Activated CD4-positive, alpha-beta T cell treated with anti-CD3 and anti-CD28 coated beads for 36 hours (primary cell): ENCODE measurements around the gene RNF113B. TPM values are rescaled to one million over a fixed set of nuclear protein-coding genes. Genes with fewer than 3 reads are reported as not detected.
A peak's percentile ranks its signal among the peaks of the same experiment; 100 is the strongest.

Experiments
- ATAC-seq: fragments of 200-7000 bp; cut with Tn5 transposase; one replicate; pipeline ENCODE4 v1.10.0; 2021; ENCODE audit warnings: mild to moderate bottlenecking, moderate library complexity
- CTCF ChIA-PET: fragments of 350-600 bp; sonication (Branson Sonifier 250); formaldehyde crosslinking; loops from one replicate; lab custom pipeline; 2021; ENCODE audit warnings: antibody characterized with exemption; lab: Charles Lee
- POLR2A ChIA-PET: fragments of 350-600 bp; sonication (Branson Sonifier 250); formaldehyde crosslinking; loops from one replicate; lab custom pipeline; 2021; ENCODE audit warnings: antibody characterized with exemption, inconsistent platforms; lab: Charles Lee
- DNase-seq: peaks from one replicate; pipeline ENCODE4 v3.0.0-alpha.2; 2020
- H3K27ac Mint-ChIP-seq: one replicate; pipeline ENCODE4 v1.8.0; 2021; ENCODE audit warnings: mixed read lengths
- H3K27me3 Mint-ChIP-seq: one replicate; pipeline ENCODE4 v1.8.0; 2021; ENCODE audit warnings: mixed read lengths
- H3K36me3 Mint-ChIP-seq: one replicate; pipeline ENCODE4 v1.8.0; 2021; ENCODE audit warnings: low read depth, mixed read lengths
- H3K4me1 Mint-ChIP-seq: one replicate; pipeline ENCODE4 v1.8.0; 2021; ENCODE audit warnings: mixed read lengths
- H3K4me3 Mint-ChIP-seq: one replicate; pipeline ENCODE4 v1.8.0; 2021; ENCODE audit warnings: mild to moderate bottlenecking, moderate library complexity, mixed read lengths
- H3K9me3 Mint-ChIP-seq: one replicate; pipeline ENCODE4 v1.8.0; 2021; ENCODE audit warnings: low read depth, mixed read lengths
- intact Hi-C, 2 experiments: fragments of 100-400 bp; cut with DNase I in 1 of 2; cut with micrococcal nuclease in 1 of 2; formaldehyde crosslinking; loops; one replicate each; pipeline versions ENCODE4 v1.14.2 to v1.15.1; 2022 to 2024; cut with DNase I, micrococcal nuclease
- total RNA-seq, 2 experiments: library from RNA; stranded (reverse); gene quantifications; one replicate each; pipeline ENCODE4 v1.2.3, GENCODE V29; 2021

Gene RNF113B
- total RNA-seq, 2 experiments from 2014 or later: not detected

GRCh38 chr13:98144801-98145350 is 32.2 kb downstream of the RNF113B start:
- intact Hi-C loops: no loop called here
- no peak for ATAC-seq
- no peak overlapping the region for H3K4me3 Mint-ChIP-seq
- H3K36me3 Mint-ChIP-seq: no peaks in the 10 kb centered on the region
- no peaks in the 10 kb centered on the region for H3K9me3 Mint-ChIP-seq
- peaks cover 8% of the 10 kb centered on the region for H3K4me1 Mint-ChIP-seq
- ChIA-PET CTCF (no interaction called here), POLR2A (no interaction called here)
- DNase-seq: peak; percentile 9
- H3K27ac Mint-ChIP-seq: no peak overlapping the region
- peaks cover 49% of the 10 kb centered on the region for H3K27me3 Mint-ChIP-seq

DNA sequence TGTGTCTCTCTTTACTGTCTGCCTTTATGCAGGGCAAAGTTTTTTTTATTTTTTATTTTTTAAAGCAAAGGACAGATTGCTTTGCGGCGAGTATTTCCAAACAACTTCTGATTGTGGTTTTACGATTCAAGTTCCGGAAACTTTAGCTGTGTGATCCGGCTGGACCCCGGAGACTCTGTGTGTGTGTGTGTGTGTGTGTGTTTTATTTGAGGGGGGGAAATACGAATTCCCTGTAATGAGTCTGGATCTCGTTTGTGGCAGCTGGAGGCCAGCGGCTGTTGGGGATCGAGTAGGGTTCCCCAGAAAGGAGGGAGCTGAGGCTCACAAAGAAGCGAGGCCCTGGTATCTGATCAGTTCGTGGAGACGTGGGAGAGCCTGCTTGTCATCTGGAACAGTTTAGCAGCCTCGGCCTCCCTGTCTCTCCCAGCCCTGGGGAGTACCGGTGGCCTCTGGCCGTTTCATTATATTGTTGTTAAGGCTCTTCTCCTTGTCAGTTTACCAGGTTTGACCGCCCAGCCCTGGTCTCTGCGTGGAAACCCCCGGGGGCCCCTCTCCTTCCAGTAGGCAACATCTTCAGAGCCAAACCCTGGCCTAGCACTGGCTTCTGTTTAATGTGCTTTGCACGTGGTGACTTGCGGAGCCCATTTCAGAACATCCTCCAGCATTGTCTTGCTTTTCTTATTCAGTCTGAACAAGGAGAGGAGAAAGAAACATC is 32.9 kb downstream of the RNF113B start:
- no peak for DNase-seq
- Mint-ChIP-seq H3K36me3 (no peaks in the 10 kb centered on the region), H3K27me3 (peaks cover 50% of the 10 kb centered on the region), H3K27ac (no peak overlapping the region), H3K4me3 (peak overlapping the region; percentile 57), H3K9me3 (no peaks in the 10 kb centered on the region), H3K4me1 (peaks cover 8% of the 10 kb centered on the region)
- ChIA-PET POLR2A (no interaction called here), CTCF (no interaction called here)
- no peak for ATAC-seq
- intact Hi-C loops: no loop called here

DNA sequence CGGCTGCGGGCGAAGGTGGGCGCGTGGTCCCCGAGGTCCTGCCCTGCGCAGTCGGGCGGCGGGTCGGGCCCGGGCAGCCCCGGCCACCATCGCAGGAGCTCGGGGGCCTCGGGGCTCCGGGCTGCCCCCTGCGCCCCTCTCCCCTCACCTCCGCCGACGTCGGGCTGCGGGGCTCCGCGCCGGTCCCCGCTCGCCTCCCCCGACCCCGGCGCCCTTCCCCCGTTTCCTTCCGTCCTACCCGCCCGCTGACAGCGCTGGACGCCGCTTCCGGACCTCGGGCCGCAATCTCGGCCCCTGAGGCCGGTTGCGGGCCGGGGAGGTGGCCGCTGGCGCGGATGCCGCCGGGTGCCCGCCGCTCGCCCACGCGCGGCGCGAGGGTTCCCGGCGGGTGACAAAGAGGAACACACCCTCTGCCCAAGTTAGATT is 33.5 kb downstream of the RNF113B start:
- DNase-seq (peak; percentile 14), ATAC-seq (no peak)
- peaks cover 49% of the 10 kb centered on the region for H3K27me3 Mint-ChIP-seq
- no peak overlapping the region for H3K27ac Mint-ChIP-seq
- ChIA-PET CTCF (no interaction called here), POLR2A (no interaction called here)
- intact Hi-C loops: loop anchor here in 1 of 2 experiments (2.0 kb wide), 1 partner anchor 529 kb away; no protein-coding TSS in a partner anchor
- peak overlapping the region; percentile 57 for H3K4me3 Mint-ChIP-seq
- H3K4me1 Mint-ChIP-seq: peaks cover 8% of the 10 kb centered on the region
- no peaks in the 10 kb centered on the region for H3K36me3 Mint-ChIP-seq
- H3K9me3 Mint-ChIP-seq: no peaks in the 10 kb centered on the region

- POLR2A ChIA-PET: no interaction called here
- Mint-ChIP-seq H3K4me3 (no peak overlapping the region), H3K4me1 (peaks cover 8% of the 10 kb centered on the region), H3K27ac (no peak overlapping the region), H3K27me3 (peaks cover 50% of the 10 kb centered on the region), H3K9me3 (no peaks in the 10 kb centered on the region), H3K36me3 (no peaks in the 10 kb centered on the region)
- DNase-seq (peak; percentile 6), ATAC-seq (peak; percentile 46)
- intact Hi-C loops: loop anchor here in 1 of 2 experiments (2.0 kb wide), 1 partner anchor 530 kb away; no protein-coding TSS in a partner anchor
- CTCF ChIA-PET: no interaction called here
Observed at GRCh38 chr13:98143157-98143553, 33.9 kb downstream of the RNF113B start.

DNA sequence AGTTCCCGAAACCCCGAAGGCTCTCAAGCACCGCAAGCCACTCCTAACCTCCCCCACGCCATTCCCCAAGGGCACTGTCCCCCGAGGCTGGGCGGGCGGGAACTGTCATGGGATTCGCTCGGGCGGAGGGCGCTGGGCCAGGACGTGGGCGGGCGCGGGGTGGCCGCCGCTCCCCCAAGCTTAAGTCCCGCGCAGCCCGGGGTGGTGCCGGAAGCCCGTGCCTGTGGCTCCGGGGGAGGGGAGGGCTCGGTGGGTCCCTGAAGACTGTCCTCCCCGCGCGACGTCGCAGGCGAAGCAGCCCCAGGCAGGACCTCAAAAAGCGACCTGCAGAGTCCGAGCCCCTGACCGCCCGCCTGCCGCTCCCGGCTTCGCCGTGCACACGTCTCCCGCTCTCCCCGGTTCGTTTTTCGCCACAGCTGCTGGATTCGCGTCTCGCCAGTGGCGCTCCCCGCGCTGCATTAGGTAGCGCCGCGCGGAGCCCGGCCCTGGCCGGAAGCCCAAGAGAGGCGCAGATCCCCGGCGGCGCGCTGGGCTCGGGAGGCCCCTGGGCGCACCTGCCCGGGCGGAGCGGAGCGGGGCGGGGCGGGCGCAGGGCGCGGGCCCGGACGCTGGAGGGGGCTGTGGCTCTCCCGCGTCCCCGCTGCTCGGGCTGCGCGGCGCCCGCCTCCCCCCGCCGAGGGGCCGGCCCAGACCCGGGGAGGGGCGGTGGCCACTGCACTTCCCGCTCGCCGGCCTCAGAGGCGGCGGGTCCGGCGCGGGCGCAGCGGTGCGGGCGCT is 34.5 kb downstream of the RNF113B start, which contains the start of gene FARP1:
Gene FARP1, plus strand, starts transcription at position 715 of the 777 bp plus-strand sequence. CDS start 70,149 bp downstream, outside the sequence.
- intact Hi-C loops: loop anchor here in 1 of 2 experiments (2.0 kb wide), 1 partner anchor 530 kb away; no protein-coding TSS in a partner anchor
- ATAC-seq (peak; percentile 94), DNase-seq (peak; percentile 68)
- H3K9me3 Mint-ChIP-seq: no peaks in the 10 kb centered on the region
- H3K27ac Mint-ChIP-seq: no peak within 1 kb of the TSS
- peaks cover 8% of the 10 kb centered on the region for H3K4me1 Mint-ChIP-seq
- peak within 1 kb of the TSS; percentile 59 for H3K4me3 Mint-ChIP-seq
- ChIA-PET CTCF (no interaction called here), POLR2A (no interaction called here)
- H3K36me3 Mint-ChIP-seq: no peaks in the 10 kb centered on the region
- peaks cover 50% of the 10 kb centered on the region for H3K27me3 Mint-ChIP-seq

DNA sequence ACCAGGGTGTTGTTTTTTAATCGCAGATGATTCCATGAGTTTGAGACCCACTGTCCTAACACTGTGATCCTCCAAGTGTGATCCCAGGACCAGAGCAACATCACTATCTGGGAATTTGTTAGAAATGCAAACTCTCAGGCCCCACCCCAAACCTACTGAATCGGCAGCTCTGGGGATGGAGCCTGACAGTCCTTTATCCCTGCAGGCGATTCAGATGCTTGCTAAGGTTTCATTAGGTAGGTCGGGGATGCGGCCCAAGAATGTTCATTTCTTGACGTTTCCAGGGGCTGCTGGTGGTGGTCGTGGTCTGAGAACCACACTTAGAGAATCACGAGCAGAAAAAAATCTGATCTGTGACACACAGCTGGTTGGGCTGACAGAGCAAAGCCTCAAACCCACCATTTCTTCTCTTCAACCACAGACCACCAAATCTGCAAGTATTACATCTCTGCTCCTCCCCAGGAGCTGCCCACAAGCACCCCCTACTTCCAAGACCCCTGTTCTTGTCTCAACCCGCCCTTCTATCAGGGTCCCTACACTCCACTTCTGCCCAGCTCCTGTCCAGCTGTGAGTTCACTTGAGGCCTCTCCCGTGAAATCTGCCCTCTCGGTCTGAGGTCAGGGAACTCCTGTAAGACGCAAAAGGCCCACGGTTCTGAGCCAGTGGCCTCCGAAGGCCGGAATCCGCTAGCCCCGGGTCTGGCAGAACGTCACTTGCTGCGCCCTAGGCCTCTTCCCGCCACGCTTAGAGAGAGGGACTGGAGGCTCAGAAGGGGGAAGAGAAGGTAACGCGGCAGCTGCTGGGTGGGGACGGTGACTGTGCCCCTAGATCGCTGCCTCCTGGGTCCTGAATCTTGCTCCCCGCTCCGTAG is 35.3 kb downstream of the RNF113B start:
- ATAC-seq: no peak
- peak; percentile 5 for DNase-seq
- intact Hi-C loops: loop anchor here in 1 of 2 experiments (2.0 kb wide), 1 partner anchor 531 kb away; no protein-coding TSS in a partner anchor

GRCh38 chr13:98141091-98141490 is 36.0 kb downstream of the RNF113B start:
- Mint-ChIP-seq H3K36me3 (no peaks in the 10 kb centered on the region), H3K27ac (no peak overlapping the region), H3K27me3 (peaks cover 48% of the 10 kb centered on the region), H3K9me3 (no peaks in the 10 kb centered on the region), H3K4me3 (no peak overlapping the region), H3K4me1 (peaks cover 8% of the 10 kb centered on the region)
- ChIA-PET CTCF (no interaction called here), POLR2A (no interaction called here)
- intact Hi-C loops: no loop called here
- no peak for DNase-seq
- ATAC-seq: no peak

More for the DNA sequence above, 35.3 kb downstream of the RNF113B start:
- CTCF ChIA-PET: no interaction called here
- Mint-ChIP-seq H3K4me1 (peaks cover 8% of the 10 kb centered on the region), H3K4me3 (peak overlapping the region; percentile 59), H3K9me3 (no peaks in the 10 kb centered on the region), H3K27ac (no peak overlapping the region), H3K27me3 (peaks cover 47% of the 10 kb centered on the region), H3K36me3 (no peaks in the 10 kb centered on the region)
- POLR2A ChIA-PET: no interaction called here

DNA sequence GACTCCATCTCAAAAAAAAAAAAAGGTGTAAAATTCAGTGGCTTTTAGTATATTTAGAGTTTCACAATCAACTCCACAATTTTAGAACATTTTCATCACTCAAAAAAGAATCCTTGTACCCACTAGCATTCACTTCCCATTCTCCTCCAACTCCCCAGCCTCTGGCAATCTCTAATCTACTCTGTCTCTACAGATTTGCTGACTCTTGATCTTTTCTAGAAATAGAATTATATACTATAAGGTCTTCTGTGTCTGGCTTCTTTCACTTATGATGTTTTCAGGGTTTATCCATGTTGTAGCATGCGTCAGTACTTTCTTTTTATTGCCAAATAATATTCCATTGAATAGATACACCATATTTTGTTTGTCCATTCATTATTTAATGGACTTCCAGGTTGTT is 42.2 kb downstream of the RNF113B start:
- DNase-seq (no peak), ATAC-seq (no peak)
- ChIA-PET CTCF (no interaction called here), POLR2A (no interaction called here)
- H3K27me3 Mint-ChIP-seq: peaks cover 32% of the 10 kb centered on the region
- no peaks in the 10 kb centered on the region for H3K9me3 Mint-ChIP-seq
- H3K27ac Mint-ChIP-seq: no peak overlapping the region
- intact Hi-C loops: no loop called here
- H3K36me3 Mint-ChIP-seq: no peaks in the 10 kb centered on the region
- H3K4me1 Mint-ChIP-seq: no peaks in the 10 kb centered on the region
- H3K4me3 Mint-ChIP-seq: no peak overlapping the region

DNA sequence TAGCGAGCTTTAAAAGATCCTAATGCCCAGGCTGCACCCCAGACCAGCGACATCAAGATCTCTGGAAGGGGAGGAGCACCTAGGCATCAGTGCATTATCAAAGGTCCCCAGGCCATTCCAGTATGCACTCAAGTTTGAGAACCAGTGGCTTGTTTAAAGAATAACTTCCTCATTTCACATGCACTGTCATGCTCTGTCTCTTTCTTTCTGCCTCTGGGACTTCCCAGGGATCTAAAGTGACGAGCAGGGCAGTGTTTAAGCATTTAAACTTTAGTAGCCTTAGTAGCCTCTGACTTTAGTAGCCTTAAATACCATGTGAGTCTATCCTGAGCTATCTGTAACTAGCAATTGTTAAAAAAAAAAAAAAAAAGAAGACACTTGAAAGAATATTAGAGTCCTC is 43.1 kb downstream of the RNF113B start:
- no peak overlapping the region for H3K27ac Mint-ChIP-seq
- POLR2A ChIA-PET: no interaction called here
- no peak for DNase-seq
- CTCF ChIA-PET: interaction anchor here (0.7 kb wide), 1 partner anchor 383 kb away, joined by 3 read pairs; no protein-coding TSS in a partner anchor
- no peak for ATAC-seq
- H3K36me3 Mint-ChIP-seq: no peaks in the 10 kb centered on the region
- H3K27me3 Mint-ChIP-seq: peaks cover 28% of the 10 kb centered on the region
- no peaks in the 10 kb centered on the region for H3K9me3 Mint-ChIP-seq
- H3K4me3 Mint-ChIP-seq: no peak overlapping the region
- intact Hi-C loops: no loop called here
- no peaks in the 10 kb centered on the region for H3K4me1 Mint-ChIP-seq

DNA sequence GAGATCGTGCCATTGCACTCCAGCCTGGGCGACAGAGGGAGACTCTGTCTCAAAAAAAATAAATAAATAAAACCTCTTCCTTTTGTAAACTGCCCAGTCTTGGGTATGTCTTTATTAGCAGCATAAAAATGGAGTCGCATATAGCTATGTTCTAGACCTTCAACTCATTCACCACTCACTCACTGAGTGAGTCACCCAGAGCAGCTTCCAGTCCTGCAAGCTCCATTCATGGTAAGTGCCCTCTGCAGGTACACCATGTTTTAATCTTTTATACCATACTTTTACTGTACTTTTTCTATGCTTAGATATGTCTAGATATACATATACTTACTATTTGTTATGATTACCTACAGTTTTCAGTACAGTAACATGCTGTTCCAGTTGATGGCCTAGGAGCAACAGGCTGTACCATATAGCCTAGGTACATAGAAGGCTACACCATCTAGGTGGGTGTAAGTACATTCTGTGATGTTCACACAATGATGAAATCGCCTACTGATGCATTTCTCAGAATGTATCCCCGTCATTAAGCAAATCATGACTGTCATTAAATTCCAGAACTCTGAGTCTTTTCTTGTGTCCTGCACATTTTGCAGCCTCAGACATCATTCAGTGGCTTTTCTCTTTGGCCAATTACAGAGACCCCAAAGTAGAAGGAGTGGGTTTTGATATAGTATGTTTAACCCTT is 47.9 kb downstream of the RNF113B start:
- intact Hi-C loops: no loop called here
- no peak for ATAC-seq
- no peak overlapping the region for H3K4me3 Mint-ChIP-seq
- CTCF ChIA-PET: no interaction called here
- H3K9me3 Mint-ChIP-seq: no peaks in the 10 kb centered on the region
- no peak overlapping the region for H3K27ac Mint-ChIP-seq
- POLR2A ChIA-PET: no interaction called here
- no peak for DNase-seq
- H3K27me3 Mint-ChIP-seq: peaks cover 16% of the 10 kb centered on the region
- H3K4me1 Mint-ChIP-seq: no peaks in the 10 kb centered on the region
- H3K36me3 Mint-ChIP-seq: no peaks in the 10 kb centered on the region
